Colonic mucosa (tissue), 4 donors: ENCODE measurements around the gene PLCG2. TPM values are rescaled to one million over a fixed set of nuclear protein-coding genes. Genes with fewer than 3 reads are reported as not detected.
A peak's percentile ranks its signal among the peaks of the same experiment; 100 is the strongest.

Experiments
- DNase-seq: peaks from one replicate; pipeline ENCODE4 v3.0.0-alpha.2; 2020
- H3K27ac ChIP-seq: fragments of 200-600 bp; one replicate; pipeline ENCODE4 v1.8.0; 2021
- H3K27me3 ChIP-seq: fragments of 200-600 bp; one replicate; pipeline ENCODE4 v1.8.0; 2021
- H3K36me3 ChIP-seq: fragments of 200-600 bp; one replicate; pipeline ENCODE4 v1.8.0; 2021
- H3K4me1 ChIP-seq: fragments of 200-600 bp; one replicate; pipeline ENCODE4 v1.8.0; 2021; ENCODE audit warnings: mild to moderate bottlenecking
- H3K4me3 ChIP-seq: fragments of 200-600 bp; one replicate; pipeline ENCODE4 v1.8.0; 2021
- H3K9ac ChIP-seq, 2 donors: one replicate each; pipeline ENCODE4 v1.7.0; 2013; ENCODE audit warnings: control low read depth in 2 of 2, low read depth in 2 of 2, low read length in 2 of 2
- H3K9me3 ChIP-seq: fragments of 200-600 bp; one replicate; pipeline ENCODE4 v1.8.0; 2021
- CTCF ChIP-seq: fragments of 200-600 bp; IDR thresholded peaks from one replicate; pipeline ENCODE4 v1.8.0; 2022; ENCODE audit warnings: antibody characterized with exemption, mild to moderate bottlenecking
- intact Hi-C: fragments of 100-400 bp; cut with DNase I; formaldehyde crosslinking; loops from one replicate; pipeline ENCODE4 v1.14.1; 2022
- total RNA-seq, 2 donors: library from RNA; stranded (reverse); fragmentation: NEBNext Ultra II Directional in 1 of 2; extraction: Animal tissue kit (Norgen Biotek cat#: 25700) in 1 of 2; gene quantifications; one replicate each; pipeline ENCODE4 v1.2.1, GENCODE V29; 2021
- donor health status: healthy.
- donor health status: DM: no; HTN: no; CAD: no.
- donor health status: DM: no; HTN: no; CAD: no.

PLCG2 gene
- total RNA-seq, 2 donors from 2014 or later = 9.1 to 9.6 TPM

GRCh38 chr16:81881228-81881627 lies 102.1 kb downstream of the PLCG2 start:
- intact Hi-C loops = no loop called here
- Histone ChIP-seq H3K9ac (no peak overlapping the region), H3K9me3 (no peaks in the 10 kb centered on the region), H3K27me3 (no peaks in the 10 kb centered on the region), H3K4me1 (no peaks in the 10 kb centered on the region), H3K36me3 (no peaks in the 10 kb centered on the region), H3K27ac (no peak overlapping the region), H3K4me3 (no peak overlapping the region)
- no peak for TF ChIP-seq CTCF
- no peak for DNase-seq

GRCh38 chr16:81882559-81882958 lies 103.5 kb downstream of the PLCG2 start:
- H3K27ac ChIP-seq = no peak overlapping the region
- TF ChIP-seq CTCF = no peak
- no peaks in the 10 kb centered on the region for H3K27me3 ChIP-seq
- no peaks in the 10 kb centered on the region for H3K36me3 ChIP-seq
- no peaks in the 10 kb centered on the region for H3K4me1 ChIP-seq
- H3K9me3 ChIP-seq = no peaks in the 10 kb centered on the region
- intact Hi-C loops = no loop called here
- no peak for DNase-seq
- H3K9ac ChIP-seq = no peak overlapping the region
- H3K4me3 ChIP-seq = no peak overlapping the region

GRCh38 chr16:81883235-81883634 lies 104.1 kb downstream of the PLCG2 start:
- Histone ChIP-seq H3K27ac (no peak overlapping the region), H3K27me3 (no peaks in the 10 kb centered on the region), H3K9ac (no peak overlapping the region), H3K4me1 (no peaks in the 10 kb centered on the region), H3K36me3 (no peaks in the 10 kb centered on the region), H3K4me3 (no peak overlapping the region), H3K9me3 (no peaks in the 10 kb centered on the region)
- intact Hi-C loops = no loop called here
- TF ChIP-seq CTCF = no peak
- no peak for DNase-seq

GRCh38 chr16:81885976-81886586 lies 107.0 kb downstream of the PLCG2 start:
- peak; percentile 30 for DNase-seq
- peak; percentile 65 for TF ChIP-seq CTCF

GRCh38 chr16:81888520-81889394 lies 109.7 kb downstream of the PLCG2 start:
- Histone ChIP-seq H3K9me3 (no peaks in the 10 kb centered on the region), H3K4me3 (no peak overlapping the region), H3K27ac (no peak overlapping the region), H3K9ac (no peak overlapping the region), H3K27me3 (no peaks in the 10 kb centered on the region), H3K36me3 (no peaks in the 10 kb centered on the region), H3K4me1 (no peaks in the 10 kb centered on the region)
- no peak for DNase-seq
- intact Hi-C loops = no loop called here
- no peak for TF ChIP-seq CTCF

More at GRCh38 chr16:81885976-81886586, 107.0 kb downstream of the PLCG2 start:
- no peaks in the 10 kb centered on the region for H3K36me3 ChIP-seq
- no peak overlapping the region for H3K27ac ChIP-seq
- H3K9me3 ChIP-seq = no peaks in the 10 kb centered on the region
- no peaks in the 10 kb centered on the region for H3K4me1 ChIP-seq
- H3K9ac ChIP-seq = no peak overlapping the region
- no peaks in the 10 kb centered on the region for H3K27me3 ChIP-seq
- intact Hi-C loops = no loop called here
- no peak overlapping the region for H3K4me3 ChIP-seq
